BLaER1 treated with 17β-estradiol and CSF1 and Interleukin-3, amounts not matched to agents 10 nM and 100 nM (cell line): Measurements from ENCODE around the gene KRTAP5-4.
A peak's percentile ranks its signal among the peaks of the same experiment; 100 is the strongest.
"Not testable (repeated sequence)": the region's sequence is repeated elsewhere in the genome, so short reads cannot be mapped to it uniquely, and the experiment has no call there.

Experiments used
- H3K27ac ChIP-seq, 11 experiments: shearing (Covaris generic); formaldehyde crosslinking; 2 replicates each; pipeline ENCODE4 v1.8.1; 2022
- H3K27me3 ChIP-seq, 11 experiments: shearing (Covaris generic); formaldehyde crosslinking; 2 replicates each; pipeline ENCODE4 v1.8.1; 2022
- H3K36me3 ChIP-seq, 11 experiments: shearing (Covaris generic); formaldehyde crosslinking; 2 replicates each; pipeline ENCODE4 v1.8.1; 2022
- H3K4me1 ChIP-seq, 10 experiments: shearing (Covaris generic); formaldehyde crosslinking; 2 replicates each; pipeline ENCODE4 v1.8.1; 2022
- H3K4me2 ChIP-seq, 11 experiments: shearing (Covaris generic); formaldehyde crosslinking; 2 replicates each; pipeline ENCODE4 v1.8.1; 2022
- H3K4me3 ChIP-seq, 10 experiments: shearing (Covaris generic); formaldehyde crosslinking; 2 replicates each; pipeline ENCODE4 v1.8.1; 2022
- H3K9ac ChIP-seq, 11 experiments: shearing (Covaris generic); formaldehyde crosslinking; 2 replicates each; pipeline ENCODE4 v1.8.1; 2022
- H3K9me3 ChIP-seq, 11 experiments: shearing (Covaris generic); formaldehyde crosslinking; replicated peaks in 1 of 11; 2 replicates each; pipeline ENCODE4 v1.8.1; 2022
- H4K20me1 ChIP-seq, 11 experiments: shearing (Covaris generic); formaldehyde crosslinking; 2 replicates each; pipeline ENCODE4 v1.8.1; 2022
- Cebpa-rat ChIP-seq, 11 experiments: shearing (Covaris generic); IDR thresholded peaks; 2 replicates each; pipeline ENCODE4 v1.8.1; 2022

The KRTAP5-4 gene

GRCh38 chr11:1604711-1605110 is 17.2 kb downstream of the KRTAP5-4 start:
- Histone ChIP-seq H3K36me3 (no peaks in the 10 kb centered on the region), H4K20me1 (no peaks in the 10 kb centered on the region), H3K27me3 (peaks cover 0 to 9% (median 3%) of the 10 kb centered on the region in 11 experiments; a peak in 4 of 22 replicates), H3K4me1 (peaks cover 6 to 27% (median 11%) of the 10 kb centered on the region in 10 experiments; a peak in 17 of 20 replicates), H3K4me2 (peak overlapping the region in 4 of 11 experiments; percentile 21 to 53 (median 47); a peak in 6 of 22 replicates), H3K9ac (no peak overlapping the region), H3K27ac (peak overlapping the region in 1 of 11 experiments; percentile 20; a peak in 2 of 22 replicates), H3K9me3 (peaks cover 0 to under 1% (median 0%) of the 10 kb centered on the region in 11 experiments; a peak in 2 of 22 replicates), H3K4me3 (no peak overlapping the region)
- no peak for TF ChIP-seq Cebpa-rat (IDR thresholded peaks at IDR 0.05)

GRCh38 chr11:1604181-1604580 is 17.8 kb downstream of the KRTAP5-4 start:
- TF ChIP-seq Cebpa-rat (IDR thresholded peaks at IDR 0.05) = no peak
- Histone ChIP-seq H3K27ac (no peak overlapping the region), H4K20me1 (no peaks in the 10 kb centered on the region), H3K9ac (no peak overlapping the region), H3K36me3 (no peaks in the 10 kb centered on the region), H3K4me2 (no peak overlapping the region), H3K27me3 (peaks cover 0 to 9% (median 3%) of the 10 kb centered on the region in 11 experiments; a peak in 4 of 22 replicates), H3K9me3 (no peaks in the 10 kb centered on the region), H3K4me1 (peaks cover 6 to 27% (median 11%) of the 10 kb centered on the region in 10 experiments; a peak in 17 of 20 replicates), H3K4me3 (no peak overlapping the region)

GRCh38 chr11:1603629-1604028 is 18.3 kb downstream of the KRTAP5-4 start:
- Histone ChIP-seq H4K20me1 (no peaks in the 10 kb centered on the region), H3K9me3 (no peaks in the 10 kb centered on the region), H3K4me3 (no peak overlapping the region), H3K36me3 (no peaks in the 10 kb centered on the region), H3K9ac (no peak overlapping the region), H3K27ac (no peak overlapping the region), H3K27me3 (peaks cover 0 to 8% (median 3%) of the 10 kb centered on the region in 11 experiments; a peak in 4 of 22 replicates), H3K4me1 (peaks cover 6 to 27% (median 11%) of the 10 kb centered on the region in 10 experiments; a peak in 17 of 20 replicates), H3K4me2 (no peak overlapping the region)
- no peak for TF ChIP-seq Cebpa-rat (IDR thresholded peaks at IDR 0.05)

GRCh38 chr11:1601663-1602062 is 20.3 kb downstream of the KRTAP5-4 start:
- H4K20me1 ChIP-seq, H3K36me3 ChIP-seq, H3K9ac ChIP-seq, H3K27ac ChIP-seq, H3K4me2 ChIP-seq, H3K27me3 ChIP-seq, H3K4me3 ChIP-seq, H3K9me3 ChIP-seq: not testable (repeated sequence)
- peaks cover 11 to 30% (median 22%) of the 10 kb centered on the region in 10 experiments; a peak in 17 of 20 replicates for H3K4me1 ChIP-seq

- no peaks in the 10 kb centered on the region for H3K36me3 ChIP-seq
- peaks cover 0 to 4% (median 0%) of the 10 kb centered on the region in 11 experiments; a peak in 1 of 22 replicates for H3K27me3 ChIP-seq
- peaks cover 11 to 27% (median 20%) of the 10 kb centered on the region in 10 experiments; a peak in 18 of 20 replicates for H3K4me1 ChIP-seq
- no peak overlapping the region for H3K4me3 ChIP-seq
- no peak overlapping the region for H3K9ac ChIP-seq
- H4K20me1 ChIP-seq = no peaks in the 10 kb centered on the region
- H3K4me2 ChIP-seq = no peak overlapping the region
- no peak overlapping the region for H3K27ac ChIP-seq
- no peak for TF ChIP-seq Cebpa-rat (IDR thresholded peaks at IDR 0.05)
- no peaks in the 10 kb centered on the region for H3K9me3 ChIP-seq
These were observed 21.3 kb downstream of the KRTAP5-4 start for GRCh38 chr11:1600626-1601025.

- H4K20me1 ChIP-seq = no peaks in the 10 kb centered on the region
- H3K27me3 ChIP-seq = peaks cover 0 to 4% (median 0%) of the 10 kb centered on the region in 11 experiments; a peak in 1 of 22 replicates
- no peak overlapping the region for H3K9ac ChIP-seq
- TF ChIP-seq Cebpa-rat (IDR thresholded peaks at IDR 0.05) = no peak
- H3K4me1 ChIP-seq = peaks cover 11 to 25% (median 20%) of the 10 kb centered on the region in 10 experiments; a peak in 18 of 20 replicates
- H3K36me3 ChIP-seq = no peaks in the 10 kb centered on the region
- no peak overlapping the region for H3K4me2 ChIP-seq
- H3K9me3 ChIP-seq = no peaks in the 10 kb centered on the region
- no peak overlapping the region for H3K4me3 ChIP-seq
- H3K27ac ChIP-seq = no peak overlapping the region
These were observed 23.1 kb downstream of the KRTAP5-4 start for GRCh38 chr11:1598816-1599215.

- not testable (repeated sequence) for H3K9me3 ChIP-seq, H4K20me1 ChIP-seq, H3K9ac ChIP-seq, H3K27ac ChIP-seq, H3K36me3 ChIP-seq, H3K4me3 ChIP-seq, H3K27me3 ChIP-seq
- Histone ChIP-seq H3K4me1 (peaks cover 11 to 25% (median 20%) of the 10 kb centered on the region in 10 experiments; a peak in 18 of 20 replicates), H3K4me2 (peak overlapping the region in 4 of 11 experiments; percentile 10 to 50 (median 32); a peak in 3 of 22 replicates)
These were observed 23.5 kb downstream of the KRTAP5-4 start for GRCh38 chr11:1598406-1598805.

GRCh38 chr11:1597994-1598380 is 24.0 kb downstream of the KRTAP5-4 start, which contains the start of gene KRTAP5-2:
TSS of gene KRTAP5-2 (minus strand) at chr11:1598294. CDS start at chr11:1598250, 44 bp downstream.
- Histone ChIP-seq H3K4me1 (peaks cover 11 to 25% (median 20%) of the 10 kb centered on the region in 10 experiments; a peak in 18 of 20 replicates), H3K36me3 (no peaks in the 10 kb centered on the region), H3K4me3 (no peak within 1 kb of the TSS), H3K27me3 (peaks cover 0 to 4% (median 0%) of the 10 kb centered on the region in 11 experiments; a peak in 1 of 22 replicates), H3K9ac (peak within 1 kb of the TSS in 1 of 11 experiments; percentile 9; a peak in 1 of 22 replicates), H3K27ac (0 out of 22 replicates have a peak within 1 kb of the TSS, but pooled peaks of 1 of the 11 experiments have one; percentile 6), H4K20me1 (no peaks in the 10 kb centered on the region), H3K9me3 (no peaks in the 10 kb centered on the region), H3K4me2 (peak within 1 kb of the TSS; percentile 0 to 52 (median 28); a peak in 13 of 22 replicates)
- no peak for TF ChIP-seq Cebpa-rat (IDR thresholded peaks at IDR 0.05)

- Histone ChIP-seq H3K27me3 (peaks cover 0 to 4% (median 0%) of the 10 kb centered on the region in 11 experiments; a peak in 1 of 22 replicates), H3K4me2 (peak overlapping the region; percentile 0 to 52 (median 28); a peak in 13 of 22 replicates), H3K27ac (0 out of 22 replicates have a peak overlapping the region, but pooled peaks of 1 of the 11 experiments have one; percentile 6), H3K4me3 (no peak overlapping the region), H3K4me1 (peaks cover 11 to 25% (median 20%) of the 10 kb centered on the region in 10 experiments; a peak in 18 of 20 replicates), H3K9me3 (0 out of 22 replicates have a peak, but pooled peaks cover 0 to 4% (median 0%) of the 10 kb centered on the region in 11 experiments), H3K36me3 (no peaks in the 10 kb centered on the region), H4K20me1 (no peaks in the 10 kb centered on the region), H3K9ac (peak overlapping the region in 1 of 11 experiments; percentile 9; a peak in 1 of 22 replicates)
- TF ChIP-seq Cebpa-rat (IDR thresholded peaks at IDR 0.05) = no peak
These were observed 24.5 kb downstream of the KRTAP5-4 start for GRCh38 chr11:1597331-1597993.

- not testable (repeated sequence) for H3K36me3 ChIP-seq, H3K9me3 ChIP-seq, H3K4me3 ChIP-seq, H3K27me3 ChIP-seq, H4K20me1 ChIP-seq, H3K27ac ChIP-seq
- peak overlapping the region in 3 of 11 experiments; percentile 6 to 51 (median 28); a peak in 1 of 22 replicates for H3K4me2 ChIP-seq
- H3K9ac ChIP-seq = 0 out of 22 replicates have a peak overlapping the region, but pooled peaks of 1 of the 11 experiments have one; percentile 9
- peaks cover 11 to 25% (median 20%) of the 10 kb centered on the region in 10 experiments; a peak in 18 of 20 replicates for H3K4me1 ChIP-seq
These were observed 25.3 kb downstream of the KRTAP5-4 start for GRCh38 chr11:1596576-1597121.

GRCh38 chr11:1595994-1596575 is 25.9 kb downstream of the KRTAP5-4 start:
- H3K4me3 ChIP-seq, H3K27me3 ChIP-seq, H3K36me3 ChIP-seq, H3K27ac ChIP-seq, H3K9ac ChIP-seq, H4K20me1 ChIP-seq: not testable (repeated sequence)
- peaks cover 0 to 15% (median 0%) of the 10 kb centered on the region in 11 experiments; a peak in 4 of 22 replicates for H3K9me3 ChIP-seq
- H3K4me1 ChIP-seq = peaks cover 11 to 28% (median 20%) of the 10 kb centered on the region in 10 experiments; a peak in 18 of 20 replicates
- H3K4me2 ChIP-seq = peak overlapping the region in 3 of 11 experiments; percentile 8 to 41 (median 37); a peak in 4 of 22 replicates
